DMS53 (cell line): ENCODE data around the gene DUSP22.
"Not testable (repeated sequence)": the region's sequence is repeated elsewhere in the genome, so short reads cannot be mapped to it uniquely, and the experiment has no call there.

Experiments used
- DNase-seq: peaks from one replicate; lab custom pipeline; 2025; lab: John Stamatoyannopoulos, UW

Gene DUSP22

DNA sequence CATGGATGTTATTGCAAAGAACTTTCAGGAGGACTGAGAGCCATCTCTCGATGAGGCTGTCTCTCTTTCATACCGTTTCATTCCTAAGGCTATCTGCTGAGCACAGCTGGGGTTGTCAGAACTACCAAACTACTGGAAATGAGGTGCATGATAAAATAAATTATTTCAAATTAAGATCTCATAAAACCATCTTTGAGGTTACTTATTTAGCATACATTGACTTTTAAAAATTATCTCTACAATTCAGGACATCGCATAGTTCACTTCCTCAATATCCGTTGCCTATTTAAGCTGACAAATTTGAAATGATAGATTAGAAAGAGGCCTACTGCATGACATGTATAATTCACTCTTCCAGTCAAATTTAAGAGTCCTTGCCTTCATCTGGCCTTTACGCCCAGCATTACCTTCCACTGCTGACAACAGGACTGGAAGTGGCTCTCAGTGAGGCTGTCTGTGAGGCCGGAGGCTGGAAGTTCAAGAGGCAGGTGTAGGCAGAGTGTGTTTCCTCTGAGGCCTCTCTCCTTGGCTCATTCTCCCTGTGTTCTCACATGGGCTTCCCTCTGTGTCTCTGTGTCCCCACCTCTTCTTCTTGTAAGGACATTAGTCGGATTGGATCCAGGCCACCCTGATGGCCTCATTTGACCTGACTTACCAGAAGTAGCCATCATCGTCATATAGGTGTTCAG lies 12.8 kb upstream of the DUSP22 start:
- DNase-seq, result no peak

DNA sequence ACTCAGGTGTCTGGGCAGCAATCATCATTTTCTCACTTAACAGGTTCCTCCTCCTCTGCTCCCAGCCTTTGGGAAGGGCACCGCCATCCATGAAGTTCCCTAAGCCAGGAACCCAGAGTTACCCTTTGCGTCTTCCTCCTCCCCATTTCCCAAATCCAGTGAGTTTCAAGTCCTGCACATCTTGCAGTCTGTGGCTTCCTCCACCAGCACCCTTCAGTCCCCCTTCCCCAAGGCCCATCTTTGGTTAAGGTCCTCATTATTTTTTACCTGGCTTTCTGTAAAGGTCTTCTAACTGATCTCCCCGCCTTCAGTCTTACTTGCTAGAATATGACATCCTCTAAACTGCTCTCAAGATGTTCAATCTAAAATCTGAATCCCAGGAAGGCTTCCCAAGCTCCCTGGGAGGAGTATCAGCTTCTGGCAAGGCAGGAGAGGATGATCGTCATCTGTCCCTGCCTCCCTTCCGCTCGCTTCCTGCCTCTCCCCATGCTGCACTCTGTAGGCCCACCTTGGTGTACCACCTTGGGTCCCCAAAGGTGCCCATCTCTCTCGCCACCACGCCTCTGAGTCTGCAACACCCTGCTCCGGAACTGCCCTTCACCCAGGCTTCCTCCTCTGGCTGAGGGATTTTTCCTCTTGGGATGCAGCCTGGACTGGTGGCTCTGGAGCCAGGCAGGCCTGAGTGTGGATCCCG lies 11.4 kb upstream of the DUSP22 start:
- DNase-seq, result no peak

DNA sequence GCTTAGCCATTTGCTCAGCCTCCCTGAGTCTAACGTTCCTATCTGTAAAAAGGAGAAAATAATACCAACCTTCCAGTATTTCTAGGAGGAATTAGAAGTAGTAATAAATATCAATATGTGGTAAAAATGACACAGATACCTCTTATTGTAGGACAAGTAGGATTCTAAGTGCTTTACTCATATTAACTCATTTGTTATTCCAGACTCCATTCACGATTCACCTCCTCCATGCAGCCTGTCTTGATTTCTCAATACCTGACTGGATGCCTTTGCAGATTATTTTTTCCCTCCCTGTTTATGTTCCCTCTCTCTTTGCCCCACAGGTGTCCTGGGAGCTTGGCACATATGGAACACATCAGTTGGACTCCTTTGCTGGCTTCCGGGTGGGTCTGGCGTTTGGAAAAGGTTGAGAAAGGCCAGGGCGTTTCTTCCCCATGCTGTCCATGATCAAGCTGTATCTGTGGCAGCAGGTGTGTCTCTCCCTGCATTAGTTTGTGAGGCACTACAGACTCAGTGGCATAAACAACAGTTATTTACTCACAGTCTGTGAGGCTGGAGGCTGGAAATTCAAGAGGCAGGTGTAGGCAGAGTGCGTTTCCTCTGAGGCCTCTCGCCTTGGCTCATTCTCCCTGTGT lies 10.7 kb upstream of the DUSP22 start:
- no peak for DNase-seq

DNA sequence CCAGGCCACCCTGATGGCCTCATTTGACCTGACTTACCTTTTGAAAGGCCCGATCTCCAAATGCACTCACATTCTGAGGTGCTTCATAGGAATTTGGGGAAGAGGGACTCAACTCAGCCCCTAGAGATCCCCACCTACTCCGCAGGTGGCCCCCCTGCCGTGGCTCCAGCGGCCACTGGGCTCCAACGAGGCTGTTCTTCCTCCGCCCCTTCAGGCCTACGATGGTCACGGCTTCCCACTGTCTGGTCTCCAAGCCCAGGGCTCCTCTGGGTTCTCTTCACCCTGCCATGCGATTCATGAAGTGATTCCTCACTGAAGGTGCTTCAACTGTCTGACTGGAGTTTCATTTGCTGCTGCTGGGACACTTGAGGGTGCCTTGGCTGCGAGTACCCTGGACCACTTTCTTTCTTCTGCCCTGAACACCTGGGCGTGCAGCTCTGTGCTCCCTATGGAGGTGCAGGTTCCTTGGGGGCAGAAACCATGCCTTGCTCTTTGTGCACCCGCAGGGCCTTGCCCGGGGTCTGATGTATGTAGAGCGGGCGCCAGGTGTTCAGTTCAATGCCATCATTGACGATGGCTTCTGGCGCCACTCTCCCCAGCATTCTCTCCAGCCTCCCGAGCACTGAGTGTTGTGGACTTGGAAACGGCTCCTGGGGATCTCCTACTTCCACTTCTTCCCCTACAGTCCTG lies 10.0 kb upstream of the DUSP22 start:
- no peak for DNase-seq

DNA sequence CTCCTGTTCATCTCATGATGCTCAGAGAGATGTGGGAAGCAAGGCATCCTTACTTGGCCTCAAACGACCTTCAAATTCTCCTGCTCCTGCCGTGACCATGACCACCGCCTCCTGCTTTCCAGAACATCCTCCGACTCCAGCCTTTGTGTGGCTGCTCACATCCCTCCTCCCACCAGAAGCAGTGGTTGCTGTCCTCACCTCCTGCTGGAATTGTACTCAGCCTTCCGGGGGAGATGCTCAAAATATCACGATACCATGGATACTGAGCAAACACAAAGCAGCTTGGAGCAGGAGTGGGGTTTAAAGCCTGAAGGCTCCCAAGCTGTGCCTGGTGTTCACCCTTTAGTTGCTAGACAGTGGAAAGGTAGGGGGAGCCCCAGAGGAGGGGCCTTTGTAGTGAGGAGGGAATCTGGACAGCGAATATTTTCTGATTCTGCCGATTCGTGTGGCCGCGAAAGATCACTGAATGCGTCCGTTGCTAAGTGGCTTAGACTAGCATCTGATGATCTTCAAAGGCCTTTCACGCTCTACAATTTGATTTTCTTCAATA lies 9.3 kb upstream of the DUSP22 start:
- no peak for DNase-seq

DNA sequence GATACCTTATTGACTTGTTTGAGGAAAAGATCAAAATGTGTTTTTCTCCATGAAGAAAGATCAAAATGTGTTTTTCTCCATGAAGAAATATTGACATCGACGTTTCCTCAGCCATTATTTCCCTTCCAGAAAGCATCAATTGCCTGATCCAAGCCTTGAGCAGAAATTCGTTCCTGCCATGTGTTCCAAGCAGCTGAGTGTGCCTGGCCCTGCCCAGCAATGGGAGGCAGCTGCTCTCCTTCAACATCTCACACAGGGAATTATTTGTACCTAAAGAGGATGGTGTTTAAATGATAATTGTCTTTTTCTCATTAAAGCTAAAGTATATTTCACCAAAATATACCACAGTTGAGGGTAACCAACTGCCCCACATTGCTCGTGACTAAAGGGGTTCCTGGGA lies 7.8 kb upstream of the DUSP22 start:
- DNase-seq, result no peak

DNA sequence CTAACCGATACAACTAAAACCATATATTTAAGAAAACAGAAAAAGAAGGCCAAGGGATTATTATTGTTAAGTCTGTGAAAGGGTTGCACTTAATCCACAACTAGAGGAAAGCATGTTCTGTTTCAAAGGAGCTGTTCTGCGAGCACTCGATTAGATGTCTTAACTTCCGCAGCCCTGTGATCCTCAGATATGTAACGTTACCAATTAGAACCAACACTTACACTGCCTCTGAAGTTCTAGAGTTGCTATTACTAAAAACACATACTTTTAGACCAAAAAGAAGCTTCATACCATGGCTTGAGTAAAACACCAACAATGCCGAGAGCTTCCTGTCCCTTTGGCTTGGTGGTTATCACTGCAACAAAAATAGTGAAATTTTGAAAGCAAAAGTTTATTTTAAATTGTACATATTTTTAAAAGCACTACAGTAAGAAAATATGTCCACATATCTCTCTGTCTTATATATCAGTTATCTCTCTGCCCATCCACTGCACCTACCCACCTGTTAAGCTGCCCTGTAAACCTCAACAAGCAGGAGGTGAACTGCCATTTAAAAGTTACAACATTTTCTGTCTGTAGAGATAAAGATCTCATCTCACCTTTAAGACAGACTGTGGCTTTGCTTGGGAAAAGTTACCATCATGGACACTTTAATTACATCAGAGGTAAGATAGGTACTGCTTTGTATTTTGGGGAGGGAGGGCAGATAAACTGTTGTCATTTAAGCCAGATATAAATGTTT lies 7.1 kb upstream of the DUSP22 start:
- no peak for DNase-seq

DNA sequence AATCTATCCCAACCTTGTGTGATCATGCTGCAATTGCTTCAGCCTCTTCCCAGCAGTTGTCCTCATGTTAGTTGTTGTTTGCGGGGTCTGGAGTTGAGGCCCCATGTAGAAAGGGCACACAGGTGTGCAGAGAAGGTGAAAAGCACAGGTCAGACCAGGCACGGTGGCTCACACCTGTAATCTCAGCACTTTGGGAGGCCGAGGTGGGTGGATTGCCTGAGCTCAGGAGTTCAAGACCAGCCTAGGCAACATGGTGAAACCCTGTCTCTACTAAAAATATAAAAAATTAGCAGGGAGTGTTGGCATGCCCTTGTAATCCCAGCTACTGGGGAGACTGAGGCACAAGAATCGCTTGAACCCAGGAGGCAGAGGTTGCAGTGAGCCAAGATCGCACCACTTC lies 6.4 kb upstream of the DUSP22 start:
- not testable (repeated sequence) for DNase-seq

DNA sequence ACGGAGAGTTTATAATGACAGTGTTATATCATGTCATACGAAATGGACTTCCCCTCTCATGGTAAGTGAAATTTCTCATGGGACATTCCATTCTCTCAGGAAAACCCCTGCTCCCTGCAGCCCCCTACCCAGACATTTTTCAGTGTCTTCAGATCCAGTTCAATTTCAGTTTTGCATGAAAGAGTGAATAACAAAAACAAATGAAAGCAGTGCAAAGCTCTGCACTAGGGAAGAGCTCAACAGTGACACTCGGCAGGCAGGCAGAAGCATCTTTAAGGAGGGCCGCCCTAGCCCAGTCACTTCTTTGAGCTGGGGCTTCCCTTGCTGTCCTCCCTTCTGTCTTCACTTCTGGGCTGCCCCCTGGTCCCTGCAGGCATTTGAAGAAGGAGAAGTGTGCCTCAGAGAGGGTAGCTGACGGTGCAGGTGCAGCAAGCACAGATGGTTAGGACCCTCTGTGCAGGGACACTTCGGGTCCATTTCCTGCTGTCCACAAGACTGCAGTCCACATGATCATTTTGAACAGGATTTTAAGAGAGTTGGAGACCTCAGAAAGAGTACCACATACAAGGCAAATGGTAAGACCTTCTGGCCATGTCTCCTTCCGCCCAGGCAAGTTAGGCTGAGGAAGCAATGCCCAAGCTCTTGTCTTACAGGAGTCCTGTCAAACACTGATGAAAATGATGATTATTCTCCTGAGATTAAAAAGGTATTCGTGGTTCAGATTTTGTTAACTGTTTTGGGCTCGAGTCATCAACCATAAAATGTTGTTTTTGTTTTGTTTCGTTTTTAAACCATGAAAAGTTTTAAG lies 5.4 kb upstream of the DUSP22 start:
- DNase-seq, result no peak

DNA sequence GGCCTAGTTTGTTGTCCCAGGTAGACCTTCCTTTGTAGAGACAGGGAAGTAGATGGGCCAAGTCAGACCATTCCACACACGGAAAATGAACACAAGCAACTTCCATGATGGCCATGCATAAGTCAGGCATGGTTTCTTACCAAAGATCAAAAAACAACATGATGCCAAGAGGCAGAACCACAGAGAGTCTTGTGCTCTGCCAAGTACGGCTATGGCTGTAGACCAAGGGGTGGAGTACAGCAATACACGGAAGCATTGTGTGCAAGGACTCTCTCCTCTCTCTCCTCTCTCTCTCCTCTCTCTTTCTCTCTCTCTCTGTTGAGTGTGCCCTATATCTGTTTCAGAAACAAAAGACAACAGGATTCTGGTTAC lies 4.8 kb upstream of the DUSP22 start:
- no peak for DNase-seq

DNA sequence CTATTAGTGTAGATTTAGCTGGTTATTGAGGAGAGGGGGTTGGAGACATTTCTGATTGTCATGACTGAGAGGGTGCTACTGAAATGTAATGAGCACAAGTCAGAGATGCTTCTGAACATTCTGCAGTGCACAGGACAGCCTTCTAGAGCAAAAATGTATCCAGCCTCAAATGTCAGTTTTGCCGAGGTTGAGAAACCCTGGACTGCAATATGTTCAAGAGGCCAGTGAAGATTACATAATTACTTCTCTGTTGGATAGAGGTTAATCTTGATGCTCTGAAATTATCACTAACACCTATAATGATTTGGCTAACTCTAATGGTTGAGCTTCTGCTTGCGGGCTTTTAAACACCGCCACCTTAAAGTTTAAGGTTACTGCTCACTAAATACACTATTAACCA lies 3.4 kb upstream of the DUSP22 start:
- DNase-seq, result no peak

DNA sequence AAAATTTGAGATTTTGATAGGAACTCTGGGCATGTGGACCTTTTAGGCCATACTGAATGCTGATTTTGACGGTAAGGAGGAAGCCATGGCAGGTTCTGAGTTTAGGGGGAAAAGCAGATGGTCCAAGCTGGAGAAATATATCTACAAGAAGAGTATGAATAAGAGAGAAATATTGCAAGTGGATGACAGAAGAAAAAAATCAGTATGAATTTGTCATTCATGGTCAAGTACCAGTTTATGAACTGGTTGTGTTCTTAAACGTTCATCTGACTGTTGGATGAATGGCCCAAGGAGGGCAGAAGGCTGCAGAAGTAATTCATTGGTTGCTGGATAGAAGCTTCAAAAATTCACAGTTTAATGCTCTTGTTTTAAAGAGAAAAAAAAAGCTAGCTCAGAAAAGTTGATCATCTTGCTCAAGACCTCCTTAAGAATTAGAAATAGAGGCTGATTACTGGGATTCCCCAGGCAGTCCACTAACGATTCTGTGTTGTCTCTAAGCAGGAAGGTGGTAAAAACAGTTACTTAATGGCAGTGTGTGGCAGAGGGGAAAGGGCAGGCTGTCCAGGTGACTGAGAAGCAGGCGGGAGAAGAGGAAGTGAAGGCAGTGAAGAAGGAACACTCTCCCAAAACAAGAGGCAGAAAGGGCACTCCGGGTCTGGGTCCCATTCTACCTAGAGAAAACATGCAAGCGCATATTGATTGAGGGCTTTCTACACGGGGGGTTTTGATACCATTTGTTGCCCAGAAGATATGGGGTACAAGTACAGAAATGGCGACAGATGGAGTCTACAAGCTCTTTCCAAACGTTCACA lies 2.0 kb upstream of the DUSP22 start:
- no peak for DNase-seq

DNA sequence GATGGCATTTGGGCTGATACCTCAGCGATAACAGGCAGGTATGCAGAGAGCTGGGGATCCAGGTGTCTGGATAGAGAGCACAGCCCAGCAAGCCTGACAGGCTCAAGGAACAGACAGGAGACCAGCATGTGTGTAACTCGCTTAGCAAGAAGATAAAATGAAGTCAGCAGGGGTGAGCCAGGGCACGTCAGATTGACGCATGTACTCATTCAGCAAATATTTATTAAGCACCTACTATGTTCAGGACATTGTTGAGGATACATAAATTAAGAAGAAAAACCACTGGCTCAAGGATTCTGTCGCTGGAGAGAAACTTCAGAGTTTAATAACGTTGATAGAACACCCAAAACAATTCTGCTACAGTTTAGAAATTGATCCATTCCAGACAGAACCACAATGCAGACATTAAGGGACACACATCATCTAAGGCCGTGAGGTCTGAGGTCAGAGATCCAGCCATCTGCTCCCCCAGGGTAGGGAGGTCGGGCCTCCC lies 1.0 kb upstream of the DUSP22 start:
- no peak for DNase-seq

DNA sequence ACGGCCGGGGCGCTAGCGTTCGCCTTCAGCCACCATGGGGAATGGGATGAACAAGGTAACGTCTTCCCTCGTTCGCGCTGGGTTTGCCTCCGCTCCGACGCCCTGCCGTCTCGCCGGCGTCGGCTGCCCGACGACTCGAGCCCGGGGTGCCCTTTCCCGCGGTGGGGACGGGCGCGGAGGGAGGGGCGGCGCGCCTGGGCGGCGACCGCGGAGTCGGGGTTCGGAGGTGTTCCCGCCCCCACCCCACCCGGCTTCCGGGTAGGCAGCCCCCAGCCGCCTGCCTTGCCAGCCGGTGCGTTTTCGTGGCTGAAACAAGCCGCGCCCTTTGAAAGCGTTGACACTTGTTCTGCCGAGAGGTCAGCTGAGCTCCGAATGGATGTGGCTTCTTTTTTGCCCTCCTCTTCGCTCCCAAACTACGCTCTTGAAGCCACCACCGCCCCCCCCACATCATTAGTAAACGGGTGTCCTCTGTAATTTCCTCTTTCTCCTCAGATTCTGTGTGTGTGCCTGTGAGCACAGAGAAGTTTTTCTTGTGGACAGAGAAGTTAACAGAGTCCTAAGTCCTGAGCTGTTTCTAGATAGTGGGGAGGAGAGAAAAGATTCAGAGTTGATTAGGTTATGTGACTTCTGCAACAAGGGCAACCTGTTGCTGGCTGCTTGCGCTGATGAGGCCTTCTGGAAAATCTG lies 362 bp downstream of the DUSP22 start:
- DNase-seq, result no peak

DNA sequence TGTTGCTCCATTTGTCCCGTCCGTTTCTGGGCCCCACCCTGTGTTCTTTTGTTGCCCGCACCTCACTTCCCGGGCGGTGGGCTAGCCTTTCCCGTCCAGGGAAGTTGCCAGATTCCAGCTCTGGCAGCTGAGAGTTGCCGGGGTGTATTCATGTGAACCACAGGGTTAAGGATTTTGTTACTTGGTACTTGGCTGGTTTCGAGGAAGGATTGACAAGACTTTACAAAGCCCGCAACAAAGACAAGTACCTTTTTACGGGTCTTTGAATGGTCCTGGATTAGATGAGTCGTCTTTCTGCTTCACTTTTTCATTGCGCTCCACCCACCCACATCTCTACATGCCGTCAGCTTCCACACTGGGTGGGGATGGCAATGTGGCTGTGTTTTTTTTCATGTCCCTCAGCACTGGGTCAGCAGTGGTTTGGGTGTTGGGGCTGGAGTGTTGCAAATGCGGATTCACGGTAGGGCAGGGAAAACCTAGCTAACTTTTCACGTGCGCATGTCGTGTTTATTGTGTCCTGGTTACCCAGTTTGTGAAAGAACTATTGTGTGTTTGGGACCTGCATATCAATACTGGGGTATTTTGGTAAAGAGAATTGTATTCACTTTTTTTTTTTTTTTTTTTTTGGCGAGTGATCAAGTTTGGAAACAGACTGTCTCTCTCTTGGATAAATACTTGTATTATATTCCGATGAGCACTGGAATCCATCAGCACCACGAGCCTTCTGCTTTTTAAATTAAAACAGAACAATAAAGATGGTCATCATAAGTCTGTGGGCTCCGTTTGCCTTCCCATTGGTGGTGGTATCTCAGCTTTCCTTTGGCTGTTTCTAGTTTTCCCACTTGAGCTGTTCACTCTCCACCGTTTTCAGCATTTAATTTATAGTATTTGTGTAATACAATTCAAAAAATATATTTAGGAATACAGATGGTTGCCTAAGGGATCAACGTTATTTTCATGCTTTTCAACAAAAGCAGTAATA lies 1.2 kb downstream of the DUSP22 start:
- DNase-seq, result no peak

DNA sequence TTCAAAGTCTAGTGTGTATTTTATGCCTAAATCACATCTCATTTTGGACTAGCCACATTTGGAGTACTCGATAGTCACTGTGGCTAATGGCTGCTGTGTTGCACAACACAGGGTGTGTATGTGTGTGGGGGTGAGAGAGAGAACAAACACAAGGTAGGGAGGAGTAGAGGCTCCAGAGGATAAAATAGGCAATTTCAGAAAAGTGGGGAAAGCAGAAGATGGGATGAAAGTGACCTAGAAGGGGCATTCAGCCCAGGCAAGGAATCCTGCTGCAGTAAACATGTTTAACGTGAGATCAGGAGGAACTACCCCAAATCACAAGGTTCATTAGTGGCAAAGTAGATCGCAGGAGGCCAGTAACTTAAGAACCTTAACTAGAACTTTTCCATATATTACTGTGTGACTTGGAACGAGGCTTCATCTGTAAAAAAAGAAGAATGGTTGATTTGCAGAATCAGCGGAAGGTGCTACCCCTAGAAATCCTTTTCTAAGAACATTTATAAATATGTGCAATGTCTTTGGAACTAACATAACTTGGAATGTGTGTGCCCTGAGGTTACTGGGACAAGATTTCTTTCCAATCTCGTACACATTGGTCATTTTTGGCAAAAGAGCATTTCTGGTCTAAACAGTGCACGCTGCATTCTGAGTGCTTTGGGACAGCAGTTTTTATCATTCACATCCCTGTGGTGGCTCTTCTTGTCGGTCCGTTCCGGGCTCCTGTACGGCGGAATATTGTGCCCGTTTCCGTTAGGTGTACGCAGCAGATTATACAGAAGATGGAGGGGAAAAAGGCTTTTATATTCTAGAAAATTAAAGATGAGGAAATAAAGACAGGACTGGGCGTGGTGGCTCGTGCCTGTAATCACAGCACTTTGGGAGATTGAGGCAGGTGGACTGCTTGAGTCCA lies 2.6 kb downstream of the DUSP22 start:
- no peak for DNase-seq
